Activated naive CD4-positive, alpha-beta T cell treated with anti-CD3 and anti-CD28 coated beads, Interleukin-2, amount 50 U/mL, for 16 hours (primary cell): Measurements from ENCODE around the gene NXN.

ENCODE experiments used
- DNase-seq: peaks from one replicate; pipeline ENCODE4 v3.0.0-alpha.2; 2020

Gene NXN

DNA sequence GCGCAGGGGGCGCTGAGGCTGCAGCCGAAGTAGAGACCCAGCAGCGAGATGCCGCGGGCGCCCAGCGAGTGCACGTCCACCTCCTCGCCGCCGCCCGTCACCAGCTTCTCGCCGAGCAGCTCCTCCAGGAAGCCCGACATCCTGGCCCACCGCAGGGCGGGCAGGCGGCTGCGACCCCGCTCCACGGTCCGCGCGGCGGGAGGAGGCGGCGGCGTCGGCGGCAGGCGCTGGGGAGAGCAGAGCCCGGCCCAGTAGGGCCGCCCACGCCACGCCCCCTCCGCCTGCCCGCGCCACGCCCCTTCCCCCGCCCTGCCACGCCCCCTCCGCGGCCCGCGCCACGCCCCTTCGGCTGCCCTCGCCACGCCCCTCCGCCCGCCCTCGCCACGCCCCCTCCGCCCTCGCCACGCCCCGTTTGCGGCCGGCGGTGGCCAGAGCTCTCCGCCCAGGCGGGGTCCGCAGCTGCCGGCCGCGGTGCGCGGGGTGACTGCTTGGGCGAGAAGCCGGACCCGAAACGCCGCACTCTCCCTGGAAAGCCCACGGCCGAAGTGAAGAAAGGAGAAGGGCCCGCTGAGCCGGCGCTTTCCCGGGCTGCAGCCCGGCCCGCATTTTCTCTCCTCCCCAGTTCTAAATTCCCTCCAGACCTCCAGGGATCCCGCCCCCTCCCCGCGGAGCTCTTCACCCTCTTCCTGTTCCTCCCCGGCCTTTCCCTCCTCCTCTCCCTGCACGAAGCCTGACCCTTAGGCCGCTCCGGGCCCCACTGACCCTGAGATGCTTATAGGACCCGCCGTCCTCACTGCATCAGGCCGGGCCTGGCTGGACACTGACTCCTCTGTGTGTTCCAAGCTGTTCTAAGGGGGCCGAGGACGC is at the start of gene NXN:
TSS of gene NXN (minus strand) at position 238 of the 867 bp plus-strand sequence.
- DNase-seq, result peak; percentile 82

- no peak for DNase-seq
These were observed 47.5 kb upstream of the NXN start for GRCh38 chr17:1027044-1027443.

GRCh38 chr17:1026599-1026975 is 47.0 kb upstream of the NXN start:
- DNase-seq, result no peak

- DNase-seq, result no peak
These were observed 46.4 kb upstream of the NXN start for GRCh38 chr17:1025733-1026598.

- no peak for DNase-seq
These were observed 44.5 kb upstream of the NXN start for GRCh38 chr17:1024076-1024475.

DNA sequence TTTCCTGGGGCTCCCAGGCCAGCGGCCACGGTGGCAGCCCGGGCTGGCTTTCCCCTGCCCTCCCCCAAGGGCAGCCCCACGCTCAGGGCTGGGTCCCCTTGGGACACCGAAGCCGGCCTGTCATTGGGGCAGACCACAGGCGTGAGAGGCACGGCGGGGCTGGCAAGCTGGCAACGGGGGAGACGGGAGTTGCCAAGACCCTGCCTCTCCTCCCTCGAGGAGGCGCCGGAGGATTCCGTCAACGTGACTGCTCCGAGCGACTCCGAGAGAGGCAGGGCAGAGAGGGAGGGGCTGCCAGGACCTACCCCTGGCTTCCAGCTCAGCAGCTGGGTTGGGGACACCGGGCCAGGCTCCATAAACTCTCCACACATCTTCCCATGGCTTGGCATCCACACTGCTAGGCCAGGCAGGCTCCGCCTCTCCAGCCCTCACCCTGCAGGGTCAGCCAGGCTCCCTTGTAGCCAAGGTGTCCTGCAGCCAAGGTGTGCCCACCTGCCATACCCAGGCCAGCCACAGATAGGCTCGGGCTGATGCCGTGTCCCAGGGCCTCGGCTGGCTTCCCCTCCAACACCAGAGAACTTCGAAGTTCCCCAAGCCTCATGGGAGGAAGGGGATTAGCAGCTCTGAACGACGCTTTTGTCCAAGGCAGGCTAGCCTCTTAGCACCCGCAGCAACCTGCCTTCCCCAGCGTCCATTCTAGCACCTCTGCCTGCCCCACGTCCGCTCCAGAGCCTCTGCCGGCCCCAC is 42.9 kb upstream of the NXN start:
- DNase-seq, result no peak

DNA sequence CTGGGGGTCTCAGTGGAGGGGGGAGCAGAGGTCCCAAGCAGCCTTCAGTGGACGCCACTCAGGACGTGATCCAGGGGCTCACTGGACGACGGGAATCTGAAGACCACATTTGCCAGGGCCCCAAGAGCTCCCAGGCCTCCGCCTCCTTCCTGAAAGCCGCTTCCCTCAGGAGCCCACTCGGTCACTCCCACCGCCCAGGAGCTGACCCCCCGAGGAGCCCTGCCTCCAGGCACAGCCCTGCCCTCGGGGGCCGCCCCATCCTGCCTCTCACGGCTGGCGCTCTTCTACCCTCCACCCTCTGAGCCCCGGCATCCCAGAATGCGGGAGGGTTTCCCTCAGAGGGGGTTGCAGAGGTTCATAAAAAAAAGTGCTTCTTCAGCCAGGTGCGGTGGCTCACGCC is 41.6 kb upstream of the NXN start:
- DNase-seq, result no peak

DNA sequence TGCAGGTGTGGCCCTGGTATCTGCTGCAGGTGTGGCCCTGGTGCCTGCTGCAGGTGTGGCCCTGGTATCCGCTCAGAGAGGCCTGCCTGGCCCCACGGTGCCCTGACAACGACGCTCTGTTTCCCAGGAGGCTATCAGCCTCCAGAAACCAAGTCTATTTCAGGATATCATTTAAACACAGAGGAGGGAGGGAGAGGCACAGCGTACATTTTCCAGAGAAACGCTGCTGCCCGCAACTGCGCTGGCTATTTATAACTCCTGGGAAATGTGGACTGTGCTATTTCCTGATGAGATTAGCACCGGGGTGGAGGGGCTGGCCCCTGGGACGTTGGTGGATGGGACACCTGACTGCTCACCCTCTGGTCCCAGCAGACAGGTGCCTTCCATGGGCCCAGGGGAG is 39.9 kb upstream of the NXN start:
- no peak for DNase-seq

GRCh38 chr17:1018547-1018946 is 39.0 kb upstream of the NXN start:
- no peak for DNase-seq

DNA sequence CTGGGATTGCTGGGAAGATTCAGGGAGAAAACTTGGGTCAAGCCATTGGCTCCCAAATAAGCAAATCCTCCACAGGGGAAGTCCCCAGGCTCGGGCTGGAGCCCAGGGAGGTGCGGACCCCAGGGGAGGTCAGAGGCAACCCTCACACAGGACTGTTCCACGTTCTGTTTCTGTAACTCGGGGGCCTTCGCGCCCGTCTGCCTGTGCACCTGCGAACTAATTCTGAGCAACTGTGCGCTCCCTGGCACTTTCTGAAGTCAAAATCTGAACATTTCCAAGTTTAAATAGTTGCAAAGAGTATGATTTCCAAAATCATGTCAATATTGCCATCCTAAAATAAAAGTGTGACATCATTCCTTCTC is 34.1 kb upstream of the NXN start:
- no peak for DNase-seq

DNA sequence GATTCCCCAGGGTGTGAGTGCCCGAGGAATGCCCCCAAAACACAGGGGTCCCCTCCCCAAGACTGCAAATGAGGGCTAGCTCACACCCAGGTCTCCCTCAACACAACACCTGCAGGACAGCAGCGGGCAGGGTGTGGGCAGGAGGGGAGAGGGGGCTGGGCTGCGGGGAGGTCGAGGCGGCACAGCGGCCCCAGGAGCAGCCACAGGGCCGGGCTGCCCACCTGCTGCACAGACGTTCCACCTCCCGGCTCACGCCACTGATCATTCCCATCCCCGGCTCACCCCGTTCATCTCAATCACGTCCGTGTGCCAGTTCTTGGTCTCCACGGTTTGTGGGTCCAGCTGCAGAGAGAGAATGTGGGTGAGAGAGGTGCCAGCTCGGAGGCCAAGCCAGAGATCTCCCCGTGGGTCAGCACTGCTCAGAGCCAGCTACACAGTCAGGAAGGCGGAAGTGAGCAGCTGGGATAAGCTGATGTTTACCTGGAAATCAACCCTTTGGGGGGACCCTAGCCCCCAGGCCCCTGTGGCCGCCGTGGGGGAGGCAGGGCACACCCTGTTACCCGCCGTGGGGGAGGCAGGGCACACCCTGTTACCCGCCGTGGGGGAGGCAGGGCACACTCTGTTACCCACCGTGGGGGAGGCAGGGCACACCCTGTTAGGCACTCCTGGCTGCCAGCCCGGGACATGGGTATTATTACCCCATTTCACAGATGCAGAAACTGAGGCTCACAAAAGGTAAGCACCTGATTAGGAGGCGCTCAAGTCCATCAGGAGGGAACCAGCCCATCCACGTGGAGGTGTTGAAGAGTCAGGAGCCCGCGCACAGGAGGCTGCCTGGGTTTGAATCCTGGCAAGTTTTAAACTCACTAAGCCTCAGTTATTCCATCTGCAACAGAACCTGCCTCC is 33.5 kb upstream of the NXN start:
- DNase-seq, result no peak

GRCh38 chr17:1011760-1012735 is 32.5 kb upstream of the NXN start:
- no peak for DNase-seq

DNA sequence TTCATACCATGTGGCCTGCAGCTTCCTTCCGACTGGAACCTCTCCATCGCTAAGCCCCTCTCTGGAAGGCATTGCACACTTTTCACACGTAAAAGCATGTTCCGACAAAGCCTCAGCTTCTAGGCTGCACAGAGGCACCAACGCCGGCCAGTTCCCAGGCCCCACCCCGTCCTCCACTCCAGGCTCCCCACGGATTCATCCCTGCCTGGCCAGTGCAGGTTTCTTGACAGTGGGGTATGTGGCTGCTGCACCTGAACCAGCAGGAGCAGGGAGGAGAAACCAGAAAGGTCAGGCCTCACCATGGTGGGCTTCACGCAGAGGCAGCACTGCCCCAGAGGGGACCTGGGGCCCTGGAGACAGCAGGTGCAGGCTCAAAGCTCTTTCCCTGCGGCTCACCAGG is 31.6 kb upstream of the NXN start:
- DNase-seq, result no peak

GRCh38 chr17:1010586-1010985 is 31.0 kb upstream of the NXN start:
- DNase-seq, result no peak

GRCh38 chr17:1010086-1010450 is 30.5 kb upstream of the NXN start:
- DNase-seq, result no peak

DNA sequence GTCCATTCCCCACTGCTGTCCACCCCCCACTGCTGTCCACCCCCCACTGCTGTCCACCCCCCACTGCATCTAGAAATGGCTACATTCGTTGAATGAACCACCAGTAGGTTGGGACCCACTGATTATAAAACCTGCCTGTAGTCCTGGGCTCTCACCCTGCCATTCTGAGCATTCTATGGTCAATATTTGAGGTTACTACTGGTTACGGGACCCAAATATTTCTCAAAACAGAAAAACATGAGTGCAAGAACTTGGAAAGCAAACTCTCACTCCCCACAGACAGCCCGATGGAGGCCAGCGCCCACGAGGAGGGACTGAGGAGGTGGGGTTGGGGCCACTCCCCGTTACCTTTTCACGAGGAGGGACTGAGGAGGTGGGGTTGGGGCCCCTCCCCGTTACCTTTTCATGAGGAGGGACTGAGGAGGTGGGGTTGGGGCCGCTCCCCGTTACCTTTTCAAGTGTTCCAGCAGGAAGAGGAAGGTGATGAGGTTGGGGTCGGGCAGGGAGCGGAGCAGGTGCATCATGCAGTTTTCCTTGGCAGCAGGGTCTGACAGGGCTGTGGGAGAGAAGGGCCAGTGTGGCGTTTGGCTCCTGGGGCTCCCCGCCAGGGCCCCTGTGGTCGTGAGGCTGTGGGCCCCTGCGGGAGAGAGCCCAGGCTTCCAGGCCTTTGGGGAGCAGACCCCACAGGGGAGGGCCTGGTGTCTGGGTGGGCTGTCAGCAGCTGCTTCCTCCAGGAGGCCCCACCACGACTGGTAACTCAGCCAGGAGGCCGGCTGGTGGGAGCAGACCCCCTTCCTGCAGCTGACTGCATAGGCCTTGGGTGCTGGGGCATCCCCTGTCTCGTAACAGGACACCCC is 29.9 kb upstream of the NXN start:
- peak; percentile 6 for DNase-seq

GRCh38 chr17:1008008-1008761 is 28.6 kb upstream of the NXN start:
- DNase-seq, result no peak

- DNase-seq, result no peak
These were observed 27.9 kb upstream of the NXN start for GRCh38 chr17:1007310-1008007.

DNA sequence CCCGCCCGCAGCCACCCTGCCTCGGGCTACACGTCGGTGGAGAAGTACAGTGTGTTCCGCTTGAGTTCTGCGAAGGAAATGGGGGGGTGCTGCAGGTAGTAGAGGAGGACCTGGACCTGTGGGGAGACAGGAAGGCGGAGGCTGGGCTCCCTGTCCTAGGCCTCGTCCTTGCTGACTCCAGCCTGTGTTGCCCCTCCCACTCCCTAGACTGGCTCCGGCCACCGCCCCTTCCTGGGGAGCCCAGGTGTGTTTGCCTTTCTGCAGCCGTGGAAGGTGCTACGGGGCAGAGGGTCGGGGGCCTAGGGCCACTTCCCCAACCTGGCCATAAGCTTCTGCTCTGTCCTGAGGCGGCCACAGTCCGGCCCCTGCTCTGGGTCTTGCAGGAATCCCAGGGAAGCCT is 26.5 kb upstream of the NXN start:
- DNase-seq, result no peak
